GM21786 (cell line): ENCODE measurements around the gene SLC28A2.
"Not testable (repeated sequence)": the region's sequence is repeated elsewhere in the genome, so short reads cannot be mapped to it uniquely, and the experiment has no call there.

Source experiments
- ATAC-seq: cut with Tn5 transposase; IDR thresholded peaks from one replicate; pipeline ENCODE4 v1.9.1; 2021; ENCODE audit not compliant: unreplicated experiment

Gene SLC28A2

DNA sequence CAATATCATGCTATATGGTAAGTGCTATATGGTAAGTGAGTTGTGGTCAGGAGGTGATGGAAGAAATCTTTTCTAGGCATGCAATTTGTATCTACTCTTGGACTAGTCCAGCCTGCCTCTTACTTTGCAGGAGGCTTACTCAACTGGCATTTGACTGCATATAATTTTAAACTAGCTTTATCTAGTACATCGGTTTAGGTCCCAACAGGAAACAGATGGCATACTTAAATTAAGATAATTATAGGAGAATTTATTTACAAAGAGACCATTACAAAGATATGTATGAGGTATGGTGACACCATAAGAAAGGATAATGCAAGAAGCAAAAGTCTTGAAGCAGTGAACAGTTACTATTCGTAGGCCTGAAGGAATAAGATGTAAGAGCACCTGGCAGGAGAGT, 7.8 kb downstream of the SLC28A2 start:
- no peak for ATAC-seq

DNA sequence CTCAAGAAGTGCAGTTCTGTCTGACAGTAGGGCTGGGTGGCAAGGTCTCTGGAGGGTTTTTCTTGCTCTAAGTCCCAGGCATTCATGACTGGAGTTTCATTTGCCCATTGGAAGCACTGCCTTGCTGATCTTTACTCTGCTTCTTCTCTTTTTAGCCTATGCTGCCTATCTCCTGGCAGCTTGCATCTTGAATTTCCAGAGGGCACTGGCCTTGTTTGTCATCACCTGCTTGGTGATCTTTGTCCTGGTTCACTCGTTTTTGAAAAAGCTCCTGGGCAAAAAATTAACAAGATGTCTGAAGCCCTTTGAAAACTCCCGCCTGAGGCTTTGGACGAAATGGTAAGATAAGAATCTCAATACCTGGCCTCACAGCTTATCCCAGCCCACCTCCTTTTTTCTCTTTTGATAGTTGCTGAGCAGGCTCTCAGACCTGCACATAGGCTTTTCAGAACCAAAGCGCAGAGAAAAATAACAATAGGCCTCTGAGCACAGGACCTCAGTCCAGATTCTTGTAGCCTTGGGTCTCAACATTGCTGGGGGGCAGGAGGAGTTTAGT, 10.9 kb downstream of the SLC28A2 start:
- ATAC-seq = no peak

DNA sequence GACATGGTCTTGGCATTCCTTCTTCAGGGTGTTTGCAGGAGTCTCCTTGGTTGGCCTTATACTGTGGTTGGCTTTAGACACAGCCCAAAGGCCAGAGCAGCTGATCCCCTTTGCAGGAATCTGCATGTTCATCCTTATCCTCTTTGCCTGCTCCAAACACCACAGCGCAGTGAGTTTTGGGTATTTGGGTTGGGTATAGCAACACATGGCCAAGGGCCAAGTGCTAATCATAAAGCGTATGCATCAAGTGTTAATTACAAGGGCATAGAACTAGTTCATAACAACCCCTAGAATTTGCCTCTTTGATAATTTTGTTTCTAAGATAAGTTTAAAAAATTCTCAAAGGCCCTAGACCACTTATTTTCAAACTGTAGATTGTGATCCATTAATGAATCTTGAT, 11.8 kb downstream of the SLC28A2 start:
- no peak for ATAC-seq

DNA sequence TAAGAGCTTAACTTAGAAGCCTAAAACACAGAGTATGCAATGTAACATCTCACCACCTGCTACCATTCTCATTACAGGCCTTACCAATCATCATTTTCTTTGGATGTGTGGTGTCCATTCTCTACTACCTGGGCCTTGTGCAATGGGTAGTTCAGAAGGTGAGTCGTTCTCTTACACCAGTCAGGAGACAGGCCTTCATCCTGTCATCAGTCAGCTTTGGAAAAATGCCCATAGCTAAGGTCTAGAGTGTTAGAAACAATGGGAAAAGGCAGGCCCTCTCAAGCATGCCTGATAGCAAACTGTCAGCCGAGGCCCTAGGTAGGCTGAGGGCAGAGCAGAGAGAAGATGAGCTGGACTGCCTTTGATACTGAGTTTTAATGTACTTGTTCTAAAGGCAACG, 13.5 kb downstream of the SLC28A2 start:
- no peak for ATAC-seq

DNA sequence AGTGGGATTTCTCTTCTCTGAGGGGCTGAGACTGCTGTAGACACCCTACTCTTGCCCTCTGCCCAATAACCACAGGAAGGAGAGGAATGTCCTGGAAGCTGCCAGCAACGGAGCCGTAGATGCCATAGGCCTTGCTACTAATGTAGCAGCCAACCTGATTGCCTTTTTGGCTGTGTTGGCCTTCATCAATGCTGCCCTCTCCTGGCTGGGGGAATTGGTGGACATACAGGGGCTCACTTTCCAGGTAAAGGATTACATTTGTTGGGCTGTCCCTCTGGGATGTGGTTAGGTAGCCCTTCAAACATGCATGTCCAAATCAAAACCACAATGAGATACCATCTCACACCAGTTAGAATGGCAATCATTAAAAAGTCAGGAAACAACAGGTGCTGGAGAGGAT, 16.1 kb downstream of the SLC28A2 start:
- ATAC-seq = no peak

DNA sequence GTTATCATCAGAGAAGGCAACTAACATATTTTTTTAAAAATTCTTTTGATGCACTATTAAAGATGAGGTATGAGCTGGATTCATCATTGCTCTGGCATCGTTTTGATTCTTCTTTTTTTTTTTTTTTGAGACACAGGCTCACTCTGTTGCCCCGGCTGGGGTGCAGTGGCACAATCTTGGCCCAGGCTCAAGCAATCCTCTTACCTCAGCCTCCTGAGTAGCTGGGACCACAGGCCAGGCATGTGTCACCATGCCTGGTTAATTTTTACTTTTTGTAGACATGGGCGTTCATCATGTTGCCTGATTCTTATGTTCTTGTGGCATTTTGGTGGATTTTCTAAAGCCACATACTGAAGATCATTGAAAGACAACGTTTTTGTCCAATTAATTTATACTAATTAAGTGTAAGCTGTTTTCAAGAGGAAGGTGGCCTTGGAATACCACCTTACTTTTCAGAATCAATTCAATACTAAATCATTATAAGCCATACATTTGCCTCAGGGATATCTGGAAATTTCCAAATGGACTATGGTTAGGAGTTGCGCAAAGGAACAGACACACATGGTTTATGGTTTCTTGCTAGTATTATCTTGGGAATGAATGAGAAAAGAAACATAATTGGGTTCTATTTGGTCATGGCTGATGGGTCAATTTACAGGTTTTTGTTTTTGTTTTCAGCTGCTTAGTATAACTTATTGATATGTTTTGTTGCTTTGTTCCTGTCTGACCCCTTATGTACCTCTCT, 22.8 kb downstream of the SLC28A2 start:
- no peak for ATAC-seq

DNA sequence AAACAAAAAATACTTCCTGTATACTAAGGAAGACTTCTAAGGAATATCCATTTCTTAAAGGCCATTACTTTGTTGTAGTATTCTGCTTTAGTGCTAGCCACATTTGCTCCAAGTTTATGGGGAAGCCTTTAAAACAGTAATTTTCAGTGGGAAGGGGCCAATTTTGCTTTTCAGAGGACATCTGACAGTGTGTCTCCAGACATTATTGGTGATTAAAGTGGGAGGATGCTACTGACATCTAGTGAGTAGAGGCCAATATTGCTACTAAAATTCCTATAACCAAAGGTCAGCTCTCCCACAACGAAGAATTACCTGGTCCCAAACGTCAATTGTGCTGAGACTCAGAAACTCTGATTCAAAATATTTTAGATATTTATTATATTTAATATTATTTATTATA, 24.8 kb downstream of the SLC28A2 start:
- ATAC-seq = no peak

DNA sequence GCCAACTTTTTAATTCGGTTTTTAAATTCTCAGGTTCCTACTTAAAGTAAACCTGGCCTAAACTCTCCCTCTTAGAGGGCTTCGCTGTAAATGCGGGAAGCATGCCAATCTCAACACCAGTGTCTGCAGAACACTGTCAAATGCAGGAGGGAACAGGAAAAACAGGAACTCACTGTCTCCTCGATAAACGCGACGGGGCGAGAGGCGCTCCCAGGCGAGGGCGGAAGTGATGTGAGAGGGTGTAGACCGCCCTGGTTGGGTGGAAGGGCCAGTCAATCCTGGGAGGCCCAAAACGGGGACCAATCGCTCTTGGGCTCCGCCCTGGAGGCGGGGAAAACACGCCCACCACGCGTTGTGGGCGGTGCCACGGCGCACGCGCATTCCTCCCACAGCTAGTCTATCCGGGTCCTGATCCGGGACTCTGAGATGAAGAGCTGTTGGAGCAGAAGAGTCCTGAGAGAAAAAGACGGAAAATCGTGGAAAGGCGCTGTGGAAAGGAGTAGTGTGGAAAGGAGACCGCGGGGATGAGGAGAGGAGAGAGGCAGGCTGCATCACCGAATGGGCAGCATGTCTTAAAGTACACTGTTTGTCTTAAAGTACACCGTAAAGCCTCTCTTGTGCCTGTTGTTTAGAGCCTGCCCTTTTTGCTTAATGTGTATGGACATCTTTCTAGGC, 27.1 kb downstream of the SLC28A2 start:
- peak; percentile 100 for ATAC-seq

DNA sequence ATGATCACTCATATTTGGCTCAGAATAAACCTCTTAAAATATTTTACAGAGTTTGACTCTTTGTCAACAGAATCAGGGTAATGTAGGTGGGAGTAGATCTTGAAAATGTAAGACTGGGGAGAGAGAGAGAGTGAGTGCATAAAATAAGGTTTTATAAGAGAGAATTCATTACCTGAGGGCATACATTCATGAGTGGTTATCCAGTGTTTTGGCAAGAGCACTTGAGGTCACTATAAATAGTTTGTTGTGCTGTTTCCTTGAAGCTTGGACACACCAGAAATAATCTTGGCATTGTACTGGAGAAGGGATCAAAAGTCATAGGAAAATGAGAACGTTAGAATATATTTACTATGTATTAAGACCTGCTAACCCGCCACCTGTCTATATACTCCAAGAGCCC, 33.4 kb downstream of the SLC28A2 start:
- ATAC-seq = no peak

DNA sequence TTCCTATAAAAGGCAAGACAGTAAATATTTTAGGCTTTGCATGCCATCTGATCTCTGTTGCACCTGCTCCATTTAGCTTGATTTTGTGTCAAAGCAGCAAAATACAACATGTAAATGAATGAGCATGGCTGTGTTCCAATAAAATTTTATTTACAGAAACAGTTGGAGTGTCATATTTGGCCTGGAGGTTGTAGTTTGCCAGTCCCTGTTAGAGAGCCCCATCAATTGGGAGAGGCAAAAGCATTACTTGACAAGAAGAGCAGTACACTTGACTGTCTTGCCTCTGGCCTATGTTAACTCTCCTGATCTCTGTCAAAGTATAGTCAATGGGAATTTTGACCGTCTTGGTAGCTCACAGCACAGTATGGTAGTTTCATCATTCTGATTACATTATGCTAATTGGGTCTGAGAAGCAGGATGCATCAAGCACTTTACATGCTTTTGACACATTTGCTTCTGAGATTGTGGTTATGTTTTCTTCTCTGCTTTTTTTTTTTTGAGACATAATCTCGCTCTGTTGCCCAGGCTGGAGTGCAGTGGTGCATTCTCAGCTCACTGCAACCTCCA, 35.4 kb downstream of the SLC28A2 start:
- ATAC-seq = no peak

DNA sequence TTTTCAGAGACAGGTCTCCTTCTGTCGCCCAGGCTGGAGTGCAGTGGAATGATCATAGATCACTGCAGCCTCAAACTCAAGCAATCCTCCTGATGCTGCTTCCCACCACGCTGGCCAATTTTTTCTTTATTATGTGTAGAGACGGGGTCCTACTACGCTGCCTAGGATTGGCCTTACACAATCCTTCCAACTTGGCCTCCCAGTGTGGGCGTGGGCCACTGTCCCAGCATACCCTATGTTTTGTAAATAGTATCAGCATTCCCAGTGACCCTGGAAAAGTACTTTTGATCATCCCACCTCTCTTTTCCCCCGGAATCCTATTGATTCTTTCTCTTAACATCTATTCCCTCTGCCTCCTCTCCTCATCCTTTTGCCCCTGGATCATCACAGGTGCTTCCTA, 36.9 kb downstream of the SLC28A2 start:
- ATAC-seq = no peak

DNA sequence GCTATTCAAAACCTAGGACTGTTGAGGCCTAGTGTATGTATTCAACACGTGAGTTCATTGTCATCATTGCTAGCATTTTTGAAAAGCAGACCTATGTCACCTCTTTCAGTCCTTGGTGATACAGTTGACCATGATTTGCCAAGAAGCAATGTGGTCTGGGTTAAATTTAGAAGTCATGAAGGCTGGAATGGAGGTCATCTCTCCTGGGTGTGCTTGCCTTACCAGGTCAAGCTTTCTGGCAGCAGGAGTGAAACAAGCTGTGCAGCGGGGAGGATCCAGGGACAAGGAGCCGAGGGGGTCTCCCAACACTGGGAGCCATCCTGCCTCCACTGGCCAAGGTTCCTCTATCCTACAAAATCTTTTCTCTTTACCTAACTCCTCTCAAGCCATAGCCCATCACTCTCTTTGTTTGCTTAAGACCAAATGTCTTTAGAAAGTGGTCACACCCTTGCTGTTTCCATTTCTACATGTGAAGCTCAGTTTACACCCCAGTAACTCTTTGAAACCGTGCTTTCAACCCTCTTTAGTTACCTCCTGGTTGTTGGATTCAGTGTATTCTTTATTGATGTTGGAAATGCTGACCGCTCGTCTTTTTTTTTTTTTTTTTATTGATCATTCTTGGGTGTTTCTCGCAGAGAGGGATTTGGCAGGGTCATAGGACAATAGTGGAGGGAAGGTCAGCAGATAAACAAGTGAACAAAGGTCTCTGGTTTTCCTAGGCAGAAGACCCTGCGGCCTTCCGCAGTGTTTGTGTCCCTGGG, 40.0 kb downstream of the SLC28A2 start:
- ATAC-seq = no peak

DNA sequence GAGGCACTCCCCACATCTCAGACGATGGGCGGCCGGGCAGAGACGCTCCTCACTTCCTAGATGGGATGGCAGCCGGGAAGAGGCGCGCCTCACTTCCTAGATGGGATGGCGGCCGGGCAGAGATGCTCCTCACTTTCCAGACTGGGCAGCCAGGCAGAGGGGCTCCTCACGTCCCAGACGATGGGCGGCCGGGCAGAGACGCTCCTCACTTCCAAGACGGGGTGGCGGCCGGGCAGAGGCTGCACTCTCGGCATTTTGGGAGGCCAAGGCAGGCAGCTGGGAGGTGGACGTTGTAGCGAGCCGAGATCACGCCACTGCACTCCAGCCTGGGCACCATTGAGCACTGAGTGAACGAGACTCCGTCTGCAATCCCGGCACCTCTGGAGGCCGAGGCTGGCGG, 41.3 kb downstream of the SLC28A2 start:
- ATAC-seq = not testable (repeated sequence)

DNA sequence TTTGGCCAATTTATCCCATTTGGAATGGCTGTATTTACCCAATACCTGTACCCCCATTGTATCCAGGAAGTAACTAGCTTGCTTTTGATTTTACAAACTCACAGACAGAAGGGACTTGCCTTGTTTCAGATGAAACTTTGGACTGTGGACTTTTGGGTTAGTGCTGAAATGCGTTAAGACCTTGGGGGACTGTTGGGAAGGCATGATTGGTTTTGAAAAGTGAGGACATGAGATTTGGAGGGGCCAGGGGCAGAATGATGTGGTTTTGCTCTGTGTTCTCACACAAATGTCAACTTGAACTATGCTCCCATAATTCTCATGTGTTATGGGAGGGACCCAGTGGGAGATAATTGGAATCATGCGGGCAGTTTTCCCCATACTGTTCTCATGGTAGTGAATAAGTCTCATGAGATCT, 46.9 kb downstream of the SLC28A2 start:
- ATAC-seq = not testable (repeated sequence)

DNA sequence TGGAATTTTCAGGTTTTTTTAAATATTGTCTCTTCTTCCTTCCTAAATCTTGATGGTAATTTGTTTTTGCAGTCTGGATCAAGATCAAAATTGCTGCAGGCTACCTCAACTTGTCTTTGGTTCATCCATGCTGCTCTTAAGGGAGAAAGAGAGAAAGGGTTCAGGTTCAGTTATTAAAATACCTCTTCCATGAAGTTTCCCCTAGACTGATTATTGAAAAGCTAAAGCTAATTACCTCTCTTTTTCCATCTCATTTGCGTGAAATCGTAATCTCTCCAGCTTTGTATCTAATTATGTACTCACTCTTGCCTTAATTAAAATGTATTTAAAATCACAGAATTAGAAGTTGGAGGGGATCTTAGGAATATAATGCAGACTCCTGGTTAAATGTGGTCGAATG, 52.7 kb downstream of the SLC28A2 start:
- ATAC-seq = no peak

DNA sequence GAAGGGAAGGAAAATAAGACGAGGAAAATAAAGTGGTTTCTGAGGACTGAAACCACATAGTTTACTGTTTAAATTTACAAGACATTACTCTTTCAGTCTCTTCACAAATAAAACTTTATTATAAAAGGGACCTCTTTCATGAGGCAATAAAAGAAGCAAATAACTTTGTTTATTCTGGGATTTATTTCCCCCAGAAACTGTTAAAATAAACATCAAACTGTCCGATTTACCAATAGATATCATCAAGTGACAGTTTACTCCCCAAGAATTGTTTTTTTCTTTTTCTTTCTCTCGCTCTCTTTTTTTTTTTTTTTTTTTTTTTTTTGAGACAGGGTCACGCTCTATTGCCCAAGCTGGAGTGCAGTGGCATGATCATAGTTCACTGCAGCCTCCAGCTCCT, 54.1 kb downstream of the SLC28A2 start:
- ATAC-seq = no peak

DNA sequence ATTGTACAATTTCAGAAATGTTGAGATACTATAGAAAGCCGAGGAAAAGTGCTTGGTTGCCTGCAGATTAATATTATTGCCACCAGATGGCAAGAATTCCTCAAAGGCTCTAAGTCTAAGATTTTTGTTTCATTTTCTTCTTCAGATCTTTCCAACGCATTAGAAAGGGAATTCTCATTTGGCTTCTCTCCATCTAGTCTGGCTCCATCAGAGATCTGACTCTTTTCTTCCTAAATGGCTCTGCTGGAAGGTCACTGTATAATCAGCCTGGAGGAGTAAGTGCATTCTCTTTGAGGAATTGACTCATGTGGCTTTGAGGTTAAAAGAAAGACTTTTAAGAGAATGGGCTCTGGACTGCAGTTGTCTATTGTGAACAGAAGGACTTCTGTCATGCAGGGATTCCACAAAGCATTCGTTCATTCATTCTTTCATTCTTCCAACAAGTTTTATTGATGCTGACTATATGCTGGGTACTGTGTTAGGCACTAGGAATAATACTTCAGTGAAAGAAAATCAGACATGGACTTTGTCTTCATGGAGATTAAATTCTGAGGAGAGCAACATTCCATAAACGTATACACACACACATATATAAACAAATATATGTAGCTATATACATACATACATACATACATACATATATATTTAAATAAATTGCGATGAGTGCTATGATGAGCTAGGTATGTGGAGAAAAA, 55.3 kb downstream of the SLC28A2 start:
- ATAC-seq = no peak

DNA sequence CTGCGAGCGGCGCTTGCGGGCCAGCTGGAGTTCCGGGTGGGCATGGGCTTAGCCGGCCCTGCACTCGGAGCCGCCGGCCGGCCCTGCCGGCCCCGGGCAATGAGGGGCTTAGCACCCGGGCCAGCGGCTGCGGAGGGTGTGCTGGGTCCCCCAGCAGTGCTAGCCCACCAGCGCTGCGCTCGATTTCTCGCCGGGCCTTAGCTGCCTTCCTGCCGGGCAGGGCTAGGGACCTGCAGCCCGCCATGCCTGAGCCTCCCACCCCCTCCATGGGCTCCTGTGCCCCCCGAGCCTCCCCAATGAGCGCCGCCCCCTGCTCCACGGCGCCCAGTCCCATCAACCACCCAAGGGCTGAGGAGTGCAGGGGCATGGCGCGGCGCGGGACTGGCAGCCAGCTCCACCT, 62.1 kb downstream of the SLC28A2 start:
- not testable (repeated sequence) for ATAC-seq

DNA sequence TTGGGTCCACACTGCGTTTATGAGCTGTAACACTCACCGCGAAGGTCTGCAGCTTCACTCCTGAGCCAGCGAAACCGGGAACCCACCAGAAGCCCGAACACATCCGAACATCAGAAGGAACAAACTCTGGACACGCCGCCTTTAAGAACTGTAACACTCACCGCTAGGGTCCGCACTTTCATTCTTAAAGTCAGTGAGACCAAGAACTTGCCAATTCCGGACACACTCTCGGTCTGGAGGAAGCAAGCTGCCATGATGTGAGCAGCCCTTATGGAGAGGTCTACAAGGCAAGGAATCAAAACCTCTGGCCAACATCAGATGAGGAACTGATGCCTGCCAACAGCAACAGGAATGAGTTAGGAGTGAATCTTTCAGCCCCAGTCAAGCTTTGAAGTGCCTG, 62.9 kb downstream of the SLC28A2 start:
- ATAC-seq = no peak

DNA sequence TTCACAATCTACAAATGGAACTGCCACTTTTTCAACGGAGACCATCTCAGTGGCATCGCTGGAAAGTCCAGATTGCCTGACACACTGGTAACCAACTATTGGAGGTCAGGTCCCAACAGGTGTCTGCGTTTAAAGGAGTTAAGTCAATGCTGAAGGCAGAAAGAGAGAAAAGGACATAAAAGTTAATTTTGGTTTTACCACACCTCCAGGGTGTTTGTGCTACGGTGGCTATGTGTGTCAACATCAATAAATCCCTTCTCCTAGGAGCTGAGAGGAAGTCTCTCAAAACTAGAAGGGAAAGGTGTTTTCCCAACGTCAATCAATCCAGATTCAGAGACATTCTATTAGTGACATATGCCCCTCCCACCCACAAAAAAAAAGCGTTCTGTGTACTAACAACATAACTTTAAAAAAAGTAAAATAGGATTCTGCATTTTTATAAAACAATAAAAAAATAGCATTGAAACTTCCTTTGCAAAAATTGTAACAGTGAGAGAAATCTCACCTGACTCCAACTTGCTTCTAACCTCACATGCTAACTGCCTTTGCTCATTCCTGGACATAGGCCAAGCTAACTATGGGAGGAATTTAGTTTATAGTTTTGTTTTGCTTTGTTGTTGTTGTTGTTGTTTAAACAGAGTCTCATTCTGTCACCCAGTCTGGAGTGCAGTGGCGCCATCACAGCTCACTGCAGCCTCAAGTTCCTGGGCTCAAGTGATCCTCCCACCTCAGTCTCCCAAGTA, 67.6 kb downstream of the SLC28A2 start:
- ATAC-seq = no peak
